GM12873 (cell line): ENCODE data around the gene ASIC4.
A peak's percentile ranks its signal among the peaks of the same experiment; 100 is the strongest.

Source experiments
- TF ChIP-seq, protein P1 (sequence below): IDR thresholded peaks from 2 replicates; pipeline ENCODE4 v1.5.1; 2012; ENCODE audit warnings: low read depth, mild to moderate bottlenecking, moderate library complexity, low read length, control low read depth; ENCODE audit not compliant: insufficient read depth; ENCODE audit errors: missing control alignments

The ASIC4 gene

DNA sequence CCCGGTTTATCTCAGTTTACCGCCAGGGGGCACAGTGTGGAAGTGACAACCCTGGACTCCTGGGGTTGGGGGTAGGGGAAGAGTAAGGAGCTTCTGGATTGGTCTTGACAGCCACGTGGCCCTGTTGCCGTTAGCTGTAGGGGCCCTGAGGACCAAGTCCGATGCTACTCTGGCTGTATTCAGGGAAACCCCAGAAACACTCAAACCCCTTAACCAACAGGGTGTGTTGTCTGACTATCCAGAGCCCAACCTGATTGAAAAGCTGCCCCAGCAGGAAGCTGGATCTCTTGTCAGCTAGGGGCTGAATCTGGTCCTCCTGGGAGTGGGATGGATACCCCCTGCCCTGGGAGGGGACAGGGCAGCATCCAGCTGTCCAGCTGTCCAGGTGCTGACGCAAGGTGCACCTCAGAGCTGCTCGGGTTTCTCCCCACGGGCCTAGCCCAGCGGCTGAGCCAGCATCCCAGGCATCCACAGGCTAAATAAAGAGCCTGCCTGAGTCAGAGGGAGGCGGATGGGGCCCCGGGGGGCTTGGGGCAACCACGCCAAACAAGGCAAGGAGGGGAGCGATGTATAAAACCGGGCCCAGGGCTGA lies 18.7 kb upstream of the ASIC4 start:
- TF ChIP-seq, protein P1, sequence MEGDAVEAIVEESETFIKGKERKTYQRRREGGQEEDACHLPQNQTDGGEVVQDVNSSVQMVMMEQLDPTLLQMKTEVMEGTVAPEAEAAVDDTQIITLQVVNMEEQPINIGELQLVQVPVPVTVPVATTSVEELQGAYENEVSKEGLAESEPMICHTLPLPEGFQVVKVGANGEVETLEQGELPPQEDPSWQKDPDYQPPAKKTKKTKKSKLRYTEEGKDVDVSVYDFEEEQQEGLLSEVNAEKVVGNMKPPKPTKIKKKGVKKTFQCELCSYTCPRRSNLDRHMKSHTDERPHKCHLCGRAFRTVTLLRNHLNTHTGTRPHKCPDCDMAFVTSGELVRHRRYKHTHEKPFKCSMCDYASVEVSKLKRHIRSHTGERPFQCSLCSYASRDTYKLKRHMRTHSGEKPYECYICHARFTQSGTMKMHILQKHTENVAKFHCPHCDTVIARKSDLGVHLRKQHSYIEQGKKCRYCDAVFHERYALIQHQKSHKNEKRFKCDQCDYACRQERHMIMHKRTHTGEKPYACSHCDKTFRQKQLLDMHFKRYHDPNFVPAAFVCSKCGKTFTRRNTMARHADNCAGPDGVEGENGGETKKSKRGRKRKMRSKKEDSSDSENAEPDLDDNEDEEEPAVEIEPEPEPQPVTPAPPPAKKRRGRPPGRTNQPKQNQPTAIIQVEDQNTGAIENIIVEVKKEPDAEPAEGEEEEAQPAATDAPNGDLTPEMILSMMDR, result peak; percentile 64

DNA sequence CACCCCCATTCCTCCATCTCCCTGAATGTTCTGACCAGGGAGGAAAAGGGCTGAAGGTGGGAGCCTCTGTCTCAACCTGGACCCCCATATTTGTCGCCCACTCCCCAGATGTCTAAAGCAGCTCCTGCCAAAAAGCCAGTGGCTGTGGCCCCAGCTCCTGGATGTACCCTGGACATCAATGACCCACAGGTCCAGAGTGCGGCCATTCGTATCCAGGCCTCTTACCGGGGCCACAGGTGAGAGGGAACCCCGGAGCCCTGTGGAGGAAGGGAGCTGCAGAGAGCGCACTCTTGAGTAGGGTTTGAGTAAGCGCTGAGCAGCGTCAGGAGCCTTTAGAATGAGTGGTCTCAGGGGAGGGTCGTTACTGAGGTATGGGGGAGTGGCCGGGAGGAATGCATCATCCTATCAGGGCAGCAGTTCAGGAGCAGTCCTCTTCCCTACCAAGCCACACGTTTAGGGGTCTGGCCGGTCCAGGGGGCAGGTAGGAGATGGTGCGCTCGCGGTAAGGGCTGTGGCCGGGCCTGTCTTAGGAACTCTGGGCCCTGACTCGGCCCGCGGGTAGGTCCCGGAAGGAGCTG lies 17.9 kb upstream of the ASIC4 start:
- TF ChIP-seq, protein P1, result no peak

DNA sequence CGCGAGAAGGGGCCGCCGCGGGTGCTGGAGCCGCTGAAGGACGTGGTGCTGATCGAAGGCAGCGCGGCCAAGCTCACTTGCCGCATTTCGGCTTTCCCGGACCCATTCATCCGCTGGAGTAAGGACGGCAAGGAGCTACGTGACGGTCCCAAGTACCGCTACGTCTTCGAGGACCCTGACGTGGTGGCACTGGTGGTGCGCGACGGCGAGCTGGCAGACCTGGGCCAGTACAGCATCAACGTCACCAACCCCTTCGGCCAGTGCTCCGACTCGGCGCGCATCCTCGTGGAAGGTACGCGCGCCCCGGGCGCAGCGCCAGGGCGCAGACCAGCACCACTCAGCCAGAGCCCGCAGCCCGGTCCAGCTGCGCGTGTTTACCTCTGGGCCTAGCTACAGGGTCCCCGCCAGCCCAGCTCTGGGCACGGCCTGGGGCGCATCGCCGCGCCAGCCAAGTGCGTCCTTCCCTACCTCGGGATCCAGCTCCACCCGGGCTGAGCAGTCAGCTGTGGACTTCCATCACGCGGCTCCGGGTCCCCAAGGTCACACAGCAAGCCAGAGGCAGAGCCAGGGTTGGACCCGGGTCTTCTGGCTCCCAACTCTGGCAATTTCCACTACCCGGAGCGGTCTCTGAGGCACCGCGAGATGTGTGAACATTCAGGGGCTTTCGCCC lies 17.3 kb upstream of the ASIC4 start:
- TF ChIP-seq, protein P1, result no peak

- TF ChIP-seq, protein P1, result no peak
These were observed 16.6 kb upstream of the ASIC4 start for GRCh38 chr2:219497495-219498279.

- TF ChIP-seq, protein P1, result no peak
These were observed 15.8 kb upstream of the ASIC4 start, which contains the start of gene GMPPA for GRCh38 chr2:219498280-219499057. GMPPA (plus strand) TSS chr2:219498891; CDS start chr2:219499976, 1,085 bp downstream.

GRCh38 chr2:219499058-219499307 lies 15.3 kb upstream of the ASIC4 start:
- TF ChIP-seq, protein P1, result no peak
